ENCODE data around the gene SUGT1.

DNA sequence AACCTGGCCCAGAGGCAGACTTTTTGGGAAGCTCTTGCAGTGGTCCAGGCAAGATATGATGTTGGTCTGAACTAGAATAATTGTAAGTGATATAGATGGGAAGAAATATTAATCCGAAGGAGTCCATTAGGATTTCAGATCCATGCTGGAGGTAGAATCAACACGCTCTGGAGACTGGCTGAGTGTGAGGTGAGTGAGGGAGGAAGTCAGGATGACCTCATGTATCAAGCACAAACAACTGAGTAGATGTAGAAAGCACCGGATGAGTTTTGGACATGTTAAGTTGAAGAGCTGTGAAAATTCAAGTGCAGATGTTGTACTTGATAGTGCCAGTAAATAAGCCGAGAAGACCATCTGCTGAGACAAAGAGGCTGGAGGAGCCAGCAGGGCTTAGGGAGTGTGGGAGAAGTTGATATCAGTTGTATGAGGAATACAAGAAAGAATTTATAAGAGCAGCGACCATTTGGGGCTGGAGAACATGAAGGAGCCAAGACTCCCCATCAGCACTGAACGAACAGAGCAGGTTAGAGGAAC, 92.3 kb downstream of the SUGT1 start:
- TF ChIP-seq, protein P1, sequence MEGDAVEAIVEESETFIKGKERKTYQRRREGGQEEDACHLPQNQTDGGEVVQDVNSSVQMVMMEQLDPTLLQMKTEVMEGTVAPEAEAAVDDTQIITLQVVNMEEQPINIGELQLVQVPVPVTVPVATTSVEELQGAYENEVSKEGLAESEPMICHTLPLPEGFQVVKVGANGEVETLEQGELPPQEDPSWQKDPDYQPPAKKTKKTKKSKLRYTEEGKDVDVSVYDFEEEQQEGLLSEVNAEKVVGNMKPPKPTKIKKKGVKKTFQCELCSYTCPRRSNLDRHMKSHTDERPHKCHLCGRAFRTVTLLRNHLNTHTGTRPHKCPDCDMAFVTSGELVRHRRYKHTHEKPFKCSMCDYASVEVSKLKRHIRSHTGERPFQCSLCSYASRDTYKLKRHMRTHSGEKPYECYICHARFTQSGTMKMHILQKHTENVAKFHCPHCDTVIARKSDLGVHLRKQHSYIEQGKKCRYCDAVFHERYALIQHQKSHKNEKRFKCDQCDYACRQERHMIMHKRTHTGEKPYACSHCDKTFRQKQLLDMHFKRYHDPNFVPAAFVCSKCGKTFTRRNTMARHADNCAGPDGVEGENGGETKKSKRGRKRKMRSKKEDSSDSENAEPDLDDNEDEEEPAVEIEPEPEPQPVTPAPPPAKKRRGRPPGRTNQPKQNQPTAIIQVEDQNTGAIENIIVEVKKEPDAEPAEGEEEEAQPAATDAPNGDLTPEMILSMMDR (IDR thresholded peaks at IDR 0.05), result no peak
- TF ChIP-seq POLR2A (IDR thresholded peaks at IDR 0.05), result no peak
- no peak for TF ChIP-seq POLR2AphosphoS5 (IDR thresholded peaks at IDR 0.05; ENCODE audit: insufficient read depth in 1 of 2, low read depth in 1 of 2)

Data from vagina (tissue), 2 donors.